ENCODE measurements around the gene RPS24. TPM values are rescaled to one million over a fixed set of nuclear protein-coding genes. Genes with fewer than 3 reads are reported as not detected.

RPS24 gene
- total RNA-seq, 1 donor from 2014 or later = 1,458 TPM

GRCh38 chr10:78023741-78024140 is 9.9 kb upstream of the RPS24 start:
- no peaks in the 10 kb centered on the region for H3K9me3 Mint-ChIP-seq (ENCODE audit: unreplicated experiment)
- TF ChIP-seq, protein P1, sequence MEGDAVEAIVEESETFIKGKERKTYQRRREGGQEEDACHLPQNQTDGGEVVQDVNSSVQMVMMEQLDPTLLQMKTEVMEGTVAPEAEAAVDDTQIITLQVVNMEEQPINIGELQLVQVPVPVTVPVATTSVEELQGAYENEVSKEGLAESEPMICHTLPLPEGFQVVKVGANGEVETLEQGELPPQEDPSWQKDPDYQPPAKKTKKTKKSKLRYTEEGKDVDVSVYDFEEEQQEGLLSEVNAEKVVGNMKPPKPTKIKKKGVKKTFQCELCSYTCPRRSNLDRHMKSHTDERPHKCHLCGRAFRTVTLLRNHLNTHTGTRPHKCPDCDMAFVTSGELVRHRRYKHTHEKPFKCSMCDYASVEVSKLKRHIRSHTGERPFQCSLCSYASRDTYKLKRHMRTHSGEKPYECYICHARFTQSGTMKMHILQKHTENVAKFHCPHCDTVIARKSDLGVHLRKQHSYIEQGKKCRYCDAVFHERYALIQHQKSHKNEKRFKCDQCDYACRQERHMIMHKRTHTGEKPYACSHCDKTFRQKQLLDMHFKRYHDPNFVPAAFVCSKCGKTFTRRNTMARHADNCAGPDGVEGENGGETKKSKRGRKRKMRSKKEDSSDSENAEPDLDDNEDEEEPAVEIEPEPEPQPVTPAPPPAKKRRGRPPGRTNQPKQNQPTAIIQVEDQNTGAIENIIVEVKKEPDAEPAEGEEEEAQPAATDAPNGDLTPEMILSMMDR (IDR thresholded peaks at IDR 0.05; ENCODE audit: unreplicated experiment) = no peak
- peaks cover 51% of the 10 kb centered on the region for H3K36me3 Mint-ChIP-seq (ENCODE audit: low read depth, unreplicated experiment)
- no peak overlapping the region for H3K27ac Mint-ChIP-seq (ENCODE audit: unreplicated experiment)
- no peak overlapping the region for H3K4me3 Mint-ChIP-seq (ENCODE audit: unreplicated experiment)
- no peaks in the 10 kb centered on the region for H3K27me3 Mint-ChIP-seq (ENCODE audit: unreplicated experiment)
- no peak for DNase-seq (ENCODE audit: low spot score)
- peaks cover 9% of the 10 kb centered on the region for H3K4me1 Mint-ChIP-seq (ENCODE audit: unreplicated experiment)

DNA sequence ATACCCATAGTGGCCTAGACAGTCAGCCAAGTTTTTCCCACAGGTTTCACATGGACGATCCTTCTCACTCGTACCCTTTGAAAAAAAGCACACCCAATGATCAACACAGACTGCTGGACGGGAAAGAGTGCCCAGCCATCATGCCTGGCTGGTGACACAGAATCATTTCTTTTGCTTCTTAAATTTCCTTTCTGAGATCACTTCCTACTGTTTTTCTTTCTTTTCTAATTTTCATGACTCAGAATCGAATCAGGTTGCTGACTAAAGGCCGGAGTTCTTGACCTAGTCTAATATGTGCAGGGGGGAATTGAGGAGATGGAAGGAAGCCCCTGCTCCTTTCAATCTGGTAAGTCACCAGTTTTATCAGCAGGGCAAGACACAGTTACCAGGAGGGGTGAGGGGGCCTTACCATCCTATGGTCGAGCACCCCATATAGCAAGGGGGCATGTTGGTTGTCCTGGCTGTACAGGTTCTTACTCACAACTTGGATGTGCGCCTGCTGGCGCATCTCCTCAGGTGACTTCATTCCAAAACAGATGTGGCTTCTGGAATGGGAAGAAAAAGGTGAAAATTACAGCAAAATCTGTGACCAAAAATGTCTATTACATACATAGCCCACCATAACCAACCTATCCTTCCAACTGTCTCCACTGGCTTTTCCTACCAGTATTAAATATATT is 7.8 kb upstream of the RPS24 start:
- peak overlapping the region; percentile 0 for H3K4me3 Mint-ChIP-seq (ENCODE audit: unreplicated experiment)
- H3K27me3 Mint-ChIP-seq (ENCODE audit: unreplicated experiment) = peaks cover 4% of the 10 kb centered on the region
- H3K27ac Mint-ChIP-seq (ENCODE audit: unreplicated experiment) = no peak overlapping the region
- no peak for DNase-seq (ENCODE audit: low spot score)
- peaks cover 23% of the 10 kb centered on the region for H3K4me1 Mint-ChIP-seq (ENCODE audit: unreplicated experiment)
- TF ChIP-seq, protein P1 (IDR thresholded peaks at IDR 0.05; ENCODE audit: unreplicated experiment) = no peak
- peaks cover 45% of the 10 kb centered on the region for H3K36me3 Mint-ChIP-seq (ENCODE audit: low read depth, unreplicated experiment)
- H3K9me3 Mint-ChIP-seq (ENCODE audit: unreplicated experiment) = no peaks in the 10 kb centered on the region

DNA sequence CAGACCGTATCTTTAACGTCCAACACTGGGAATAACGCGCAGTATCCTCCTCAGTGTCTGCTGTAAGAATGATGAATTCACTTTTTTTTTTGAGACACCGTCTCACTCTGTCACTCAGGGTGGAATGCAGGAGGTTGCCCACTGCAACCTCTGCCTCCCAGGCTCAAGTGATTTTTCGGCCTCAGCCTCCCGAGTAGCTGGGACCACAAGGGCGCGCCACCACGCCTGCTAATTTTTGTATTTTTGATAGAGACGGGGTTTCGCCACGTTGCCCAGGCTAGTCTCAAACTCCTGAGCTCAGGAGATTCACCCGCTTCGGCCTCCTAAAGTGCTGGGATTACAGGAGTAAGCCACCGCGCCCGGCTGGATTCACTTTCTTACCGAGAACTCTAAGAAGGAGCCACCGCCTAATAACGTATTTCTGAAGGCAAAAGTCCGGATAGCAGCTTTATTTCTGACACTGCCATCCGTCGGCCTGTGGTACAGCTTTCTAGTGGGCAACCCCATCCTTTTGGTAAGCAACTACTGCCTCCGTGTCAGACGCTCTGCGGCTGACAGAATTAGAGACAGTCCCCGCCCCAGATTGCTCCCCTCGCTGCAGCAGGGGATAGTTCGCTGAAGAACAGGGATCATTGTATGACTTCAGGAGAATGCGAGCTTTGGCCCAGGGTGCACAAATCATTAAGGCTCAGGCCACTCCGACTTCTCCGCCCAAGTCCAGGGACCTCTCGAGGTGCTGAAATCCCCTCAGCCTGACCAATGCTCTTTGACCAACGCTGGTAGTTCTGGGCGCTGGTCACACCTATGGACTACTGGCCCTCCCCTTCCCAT is 5.0 kb upstream of the RPS24 start:
- peak; percentile 25 for DNase-seq (ENCODE audit: low spot score)
- Mint-ChIP-seq H3K27me3 (ENCODE audit: unreplicated experiment) (peaks cover 4% of the 10 kb centered on the region), H3K4me1 (ENCODE audit: unreplicated experiment) (peaks cover 23% of the 10 kb centered on the region), H3K36me3 (ENCODE audit: low read depth, unreplicated experiment) (peaks cover 27% of the 10 kb centered on the region), H3K9me3 (ENCODE audit: unreplicated experiment) (no peaks in the 10 kb centered on the region), H3K4me3 (ENCODE audit: unreplicated experiment) (peak overlapping the region; percentile 99), H3K27ac (ENCODE audit: unreplicated experiment) (peak overlapping the region; percentile 70)
- TF ChIP-seq, protein P1 (IDR thresholded peaks at IDR 0.05; ENCODE audit: unreplicated experiment) = no peak

- H3K36me3 Mint-ChIP-seq (ENCODE audit: low read depth, unreplicated experiment) = peaks cover 20% of the 10 kb centered on the region
These were observed 4.1 kb upstream of the RPS24 start, which contains the start of gene POLR3A for GRCh38 chr10:78029269-78030226. Gene POLR3A (minus strand): TSS chr10:78029515. CDS start chr10:78029407, 108 bp downstream.

More at GRCh38 chr10:78029269-78030226, 4.1 kb upstream of the RPS24 start, which contains the start of gene POLR3A:
- DNase-seq (ENCODE audit: low spot score) = peak; percentile 85
- peaks cover 24% of the 10 kb centered on the region for H3K4me1 Mint-ChIP-seq (ENCODE audit: unreplicated experiment)
- peaks cover 4% of the 10 kb centered on the region for H3K27me3 Mint-ChIP-seq (ENCODE audit: unreplicated experiment)
- peak within 1 kb of the TSS; percentile 99 for H3K4me3 Mint-ChIP-seq (ENCODE audit: unreplicated experiment)
- no peaks in the 10 kb centered on the region for H3K9me3 Mint-ChIP-seq (ENCODE audit: unreplicated experiment)
- TF ChIP-seq, protein P1 (IDR thresholded peaks at IDR 0.05; ENCODE audit: unreplicated experiment) = no peak
- H3K27ac Mint-ChIP-seq (ENCODE audit: unreplicated experiment) = peak within 1 kb of the TSS; percentile 70
